HEK293 (cell line): ENCODE measurements around the gene HEATR5A.

ENCODE experiments used
- CTCF ChIA-PET: fragments of 350-600 bp; formaldehyde crosslinking; extraction: SDS; loops from one replicate; lab custom pipeline; 2021; ENCODE audit warnings: antibody characterized with exemption; lab: Yijun Ruan, JAX
- POLR2A ChIA-PET: fragments of 300-600 bp; formaldehyde crosslinking; extraction: SDS; loops from one replicate; lab custom pipeline; 2020; ENCODE audit warnings: antibody characterized with exemption, inconsistent platforms; lab: Yijun Ruan, JAX
- H3K27ac ChIP-seq: fragments of 200-500 bp; sonication (Bioruptor generic); 2 replicates; pipeline ENCODE4 v1.5.1; 2014; ENCODE audit warnings: low read depth, low read length, control low read depth, inconsistent platforms; ENCODE audit errors: extremely low read depth
- H3K36me3 ChIP-seq, 2 experiments: fragments of 200-500 bp in 1 of 2; sonication (Bioruptor generic) in 1 of 2; 1 replicate in 1 of 2; 2 replicates in 1 of 2; pipeline ENCODE4 v1.5.1; 2014 to 2017; ENCODE audit warnings: inconsistent platforms in 2 of 2, low read length in 2 of 2; ENCODE audit not compliant: control insufficient read depth in 2 of 2, insufficient read depth in 1 of 2
- H3K4me1 ChIP-seq: fragments of 200-500 bp; sonication (Bioruptor generic); 2 replicates; pipeline ENCODE4 v1.5.1; 2014; ENCODE audit warnings: mild to moderate bottlenecking, low read length, inconsistent platforms; ENCODE audit not compliant: control insufficient read depth, insufficient read depth
- H3K4me3 ChIP-seq: 2 replicates; pipeline ENCODE4 v1.5.1; 2011; ENCODE audit warnings: low read depth, mild to moderate bottlenecking, control low read depth, low read length, moderate library complexity
- H3K9me3 ChIP-seq: fragments of 200-500 bp; sonication (Bioruptor generic); 2 replicates; pipeline ENCODE4 v1.5.1; 2014; ENCODE audit warnings: low read depth, low read length, inconsistent platforms; ENCODE audit not compliant: control insufficient read depth, insufficient read depth
- BCL11B ChIP-seq: fragments of 450-650 bp; formaldehyde crosslinking; IDR thresholded peaks from 2 replicates; pipeline ENCODE4 v1.5.1; 2016; ENCODE audit warnings: low read depth, missing biosample characterization, missing genetic modification characterization
- GLI4 ChIP-seq: fragments of 450-650 bp; formaldehyde crosslinking; IDR thresholded peaks from 2 replicates; pipeline ENCODE4 v1.5.1; 2016; ENCODE audit warnings: missing biosample characterization, missing genetic modification characterization
- HIC1 ChIP-seq: fragments of 450-650 bp; formaldehyde crosslinking; IDR thresholded peaks from 2 replicates; pipeline ENCODE4 v1.5.1; 2016; ENCODE audit warnings: missing biosample characterization, missing genetic modification characterization
- MZF1 ChIP-seq: fragments of 450-650 bp; formaldehyde crosslinking; IDR thresholded peaks from 2 replicates; pipeline ENCODE4 v1.5.1; 2017; ENCODE audit warnings: missing biosample characterization, missing genetic modification characterization, borderline replicate concordance
- REST ChIP-seq: fragments of 450-650 bp; formaldehyde crosslinking; IDR thresholded peaks from 2 replicates; pipeline ENCODE4 v1.5.1; 2016; ENCODE audit warnings: missing biosample characterization, missing genetic modification characterization
- TCF7L2 ChIP-seq: IDR thresholded peaks from 2 replicates; pipeline ENCODE4 v1.6.1; 2011; ENCODE audit warnings: low read depth, mild to moderate bottlenecking, inconsistent platforms, low read length, moderate library complexity, borderline replicate concordance
- TSHZ1 ChIP-seq: fragments of 450-650 bp; formaldehyde crosslinking; IDR thresholded peaks from 2 replicates; pipeline ENCODE4 v1.5.1; 2016; ENCODE audit warnings: missing biosample characterization, missing genetic modification characterization, borderline replicate concordance
- ZBTB20 ChIP-seq: fragments of 450-650 bp; formaldehyde crosslinking; IDR thresholded peaks from 2 replicates; pipeline ENCODE4 v1.5.1; 2016; ENCODE audit warnings: missing biosample characterization, missing genetic modification characterization
- ZNF18 ChIP-seq: fragments of 450-650 bp; formaldehyde crosslinking; IDR thresholded peaks from 2 replicates; pipeline ENCODE4 v1.5.1; 2016; ENCODE audit warnings: missing biosample characterization, missing genetic modification characterization
- ZNF184 ChIP-seq: fragments of 450-650 bp; IDR thresholded peaks from 2 replicates; pipeline ENCODE4 v1.5.1; 2018; ENCODE audit warnings: missing biosample characterization, mild to moderate bottlenecking, missing genetic modification characterization
- ZNF239 ChIP-seq: fragments of 450-650 bp; formaldehyde crosslinking; IDR thresholded peaks from 2 replicates; pipeline ENCODE4 v1.5.1; 2016; ENCODE audit warnings: missing biosample characterization, missing genetic modification characterization
- ZNF670 ChIP-seq: fragments of 450-650 bp; formaldehyde crosslinking; IDR thresholded peaks from 2 replicates; pipeline ENCODE4 v1.5.1; 2016; ENCODE audit warnings: missing biosample characterization, missing genetic modification characterization, low read depth
- ZNF777 ChIP-seq: fragments of 450-650 bp; formaldehyde crosslinking; IDR thresholded peaks from 2 replicates; pipeline ENCODE4 v1.5.1; 2017; ENCODE audit warnings: missing biosample characterization, missing genetic modification characterization, borderline replicate concordance
- ZNF830 ChIP-seq: fragments of 450-650 bp; IDR thresholded peaks from 2 replicates; pipeline ENCODE4 v1.5.0; 2018; ENCODE audit warnings: missing biosample characterization, missing genetic modification characterization, low read depth, mild to moderate bottlenecking, moderate library complexity

Gene HEATR5A

GRCh38 chr14:31425905-31426304, 5.6 kb upstream of the HEATR5A start (continued):
- TF ChIP-seq TCF7L2 (no peak), ZNF670 (tag by site-specific recombination) (no peak)
- TF ChIP-seq, all 188 proteins: peak for 0

GRCh38 chr14:31421200-31421599, 850 bp upstream of the HEATR5A start:
- no peak overlapping the region for H3K27ac ChIP-seq
- TF ChIP-seq ZNF777 (no peak), ZNF18 (tag by site-specific recombination) (no peak), ZNF830 (no peak), MZF1 (no peak), BCL11B (no peak), REST (no peak), ZNF239 (no peak), ZBTB20 (no peak), GLI4 (tag by site-specific recombination) (no peak), HIC1 (tag by site-specific recombination) (no peak), ZNF184 (tag by site-specific recombination) (no peak), TSHZ1 (no peak)
- H3K4me3 ChIP-seq = no peak overlapping the region
- H3K36me3 ChIP-seq = no peaks in the 10 kb centered on the region; a peak in 1 of 3 replicates
- H3K9me3 ChIP-seq = no peaks in the 10 kb centered on the region
- ChIA-PET POLR2A (interaction anchor here (1.2 to 1.4 kb wide), 2 partner anchors 21 to 798 kb away, joined by 3 to 5 read pairs; no protein-coding TSS in a partner anchor), CTCF (interaction anchor here (0.7 to 1.4 kb wide), 4 partner anchors 7 to 838 kb away, joined by 3 to 7 read pairs (median 4); partner anchors contain the start of gene DTD2)
- H3K4me1 ChIP-seq = peaks cover 8% of the 10 kb centered on the region
